ENCODE data around the gene BRPF3.

GRCh38 chr6:36217188-36217587, 20.6 kb downstream of the BRPF3 start:
- no peak for TF ChIP-seq CTCF (tag by site-specific recombination; IDR thresholded peaks at IDR 0.05)
- no peak for TF ChIP-seq REST (tag by site-specific recombination; IDR thresholded peaks at IDR 0.05)
- TF ChIP-seq ZSCAN4 (tag by site-specific recombination; IDR thresholded peaks at IDR 0.05) = no peak
- TF ChIP-seq TCF7L2 (IDR thresholded peaks at IDR 0.05; ENCODE audit: borderline replicate concordance, low read depth, low read length) = no peak
- TF ChIP-seq ZNF19 (tag by site-specific recombination; IDR thresholded peaks at IDR 0.05; ENCODE audit: low read depth) = no peak
- no peak for TF ChIP-seq KLF1 (tag by site-specific recombination; IDR thresholded peaks at IDR 0.05)
- TF ChIP-seq ELK4 (IDR thresholded peaks at IDR 0.05; ENCODE audit: borderline replicate concordance, low read depth, low read length) = no peak
- TF ChIP-seq ATF2 (tag by site-specific recombination; IDR thresholded peaks at IDR 0.05; ENCODE audit: low read depth) = no peak
- no peak for TF ChIP-seq ZNF202 (tag by site-specific recombination; IDR thresholded peaks at IDR 0.05; ENCODE audit: borderline replicate concordance)

Measured in HEK293 (cell line).